Thoracic aorta endothelial cell (primary cell): ENCODE data around the gene SDHC. TPM values are rescaled to one million over a fixed set of nuclear protein-coding genes. Genes with fewer than 3 reads are reported as not detected.

Experiments
- small RNA-seq: library from RNA; depleted of rRNA; stranded (forward); fragments of <200 nt; gene quantifications from one replicate; pipeline ENCODE3, GENCODE V24; 2012
- total RNA-seq: library from RNA; depleted of rRNA; stranded (reverse); fragments of >200 nt; gene quantifications from 2 replicates; pipeline ENCODE4 v1.2.3, GENCODE V29; 2012

SDHC gene, protein sequence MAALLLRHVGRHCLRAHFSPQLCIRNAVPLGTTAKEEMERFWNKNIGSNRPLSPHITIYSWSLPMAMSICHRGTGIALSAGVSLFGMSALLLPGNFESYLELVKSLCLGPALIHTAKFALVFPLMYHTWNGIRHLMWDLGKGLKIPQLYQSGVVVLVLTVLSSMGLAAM
- total RNA-seq: 33.9 and 45.9 TPM in 2 replicates

GRCh38 chr1:161314201-161314981 lies at the start of gene SDHC:
Gene SDHC (plus strand): TSS chr1:161314381. CDS start chr1:161314406, 25 bp downstream.

DNA sequence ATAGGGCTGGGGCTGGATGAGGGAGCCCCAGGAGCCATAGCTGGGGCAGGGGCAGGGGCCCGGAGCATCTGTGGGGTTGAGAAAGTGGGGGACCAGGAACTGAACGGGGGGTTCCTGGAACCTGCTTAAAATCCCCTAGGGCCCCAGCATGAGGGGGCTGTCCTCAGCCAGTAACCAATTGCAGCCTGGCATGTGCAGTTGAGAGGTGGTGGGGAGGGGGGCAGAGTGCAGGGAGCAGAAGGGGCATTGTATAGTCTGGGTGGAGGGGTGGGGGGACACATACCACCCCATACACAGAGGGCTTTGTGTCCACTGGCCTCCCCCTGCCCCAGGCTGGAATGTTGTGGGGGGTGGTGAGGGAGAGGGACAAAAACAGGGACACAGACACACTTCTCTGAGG lies 4.3 kb upstream of the SDHC start, which contains the start of gene MPZ:
TSS of gene MPZ (minus strand) at position 101 of the 400 bp plus-strand sequence. CDS start at position 38, 63 bp downstream.

GRCh38 chr1:161367684-161368400 lies 53.7 kb downstream of the SDHC start, which contains the start of gene CFAP126:
Gene CFAP126 (minus strand): TSS chr1:161367876. CDS start chr1:161367868, 8 bp downstream.

Small RNA genes within 50 kb of the gene (small RNA-seq; reads per million reads assigned to genes)
- gene AL592295.2 (not detected), gene RNU6-481P (not detected)

Other genes with a start within 250 kb of the SDHC start
- not detected in 2 replicates for gene ARHGAP30, start 244.5 kb upstream of the SDHC start, total RNA-seq
- gene NECTIN4, start 224.8 kb upstream of the SDHC start, total RNA-seq: 0.14 and 0.40 TPM in 2 replicates
- 0.79 and 0.80 TPM in 2 replicates for gene KLHDC9, start 216.0 kb upstream of the SDHC start, total RNA-seq
- gene PFDN2, start 196.3 kb upstream of the SDHC start, total RNA-seq: 54.3 and 55.2 TPM in 2 replicates
- gene NIT1, start 196.3 kb upstream of the SDHC start, total RNA-seq: 17.6 and 18.9 TPM in 2 replicates
- gene DEDD, start 181.7 kb upstream of the SDHC start, total RNA-seq: 28.6 and 31.4 TPM in 2 replicates
- 95.0 and 102 TPM in 2 replicates for gene UFC1, start 160.4 kb upstream of the SDHC start, total RNA-seq
- gene USP21, start 154.9 kb upstream of the SDHC start, total RNA-seq: 8.1 and 9.5 TPM in 2 replicates
- gene PPOX, start 148.0 kb upstream of the SDHC start, total RNA-seq: 11.6 and 16.4 TPM in 2 replicates
- gene B4GALT3, start 136.9 kb upstream of the SDHC start, total RNA-seq: 25.7 and 31.5 TPM in 2 replicates
- 35.9 and 90.2 TPM in 2 replicates for gene ADAMTS4, start 115.3 kb upstream of the SDHC start, total RNA-seq
- gene NDUFS2, start 112.0 kb upstream of the SDHC start, total RNA-seq: 109 and 111 TPM in 2 replicates
- not detected in 2 replicates for gene FCER1G, start 99.1 kb upstream of the SDHC start, total RNA-seq
- gene APOA2, start 90.8 kb upstream of the SDHC start, total RNA-seq: not detected in 2 replicates
- gene TOMM40L, start 88.3 kb upstream of the SDHC start, total RNA-seq: 12.6 and 14.9 TPM in 2 replicates
- not detected in 2 replicates for gene NR1I3, start 76.2 kb upstream of the SDHC start, total RNA-seq
- not detected in 2 replicates for gene PCP4L1, start 55.6 kb upstream of the SDHC start, total RNA-seq
- gene MPZ, start 4.4 kb upstream of the SDHC start, total RNA-seq: 1.2 and 1.3 TPM in 2 replicates
- not detected in 2 replicates for gene CFAP126, start 53.5 kb downstream of the SDHC start, total RNA-seq
- 0.22 TPM in 1 of 2 replicates, not detected in the other for gene FCGR2A, start 191.1 kb downstream of the SDHC start, total RNA-seq
- 0.22 and 0.27 TPM in 2 replicates for gene HSPA6, start 210.2 kb downstream of the SDHC start, total RNA-seq
- not detected in 2 replicates for gene FCGR3A, start 235.4 kb downstream of the SDHC start, total RNA-seq